Dendritic cell treated with granulocyte-macrophage colony-stimulating factor and Interleukin-4, amounts not matched to agents 40 ng/mL and 50 ng/mL, for 4 days (primary cell): ENCODE measurements around the gene COPB2.

Source experiments
- H3K27ac Mint-ChIP-seq: one replicate; pipeline ENCODE4 v1.8.0; 2022; ENCODE audit warnings: mild to moderate bottlenecking, mixed read lengths
- H3K27me3 Mint-ChIP-seq: one replicate; pipeline ENCODE4 v1.8.0; 2022; ENCODE audit warnings: mild to moderate bottlenecking, mixed read lengths
- H3K36me3 Mint-ChIP-seq: one replicate; pipeline ENCODE4 v1.8.0; 2022; ENCODE audit warnings: low read depth, mixed read lengths
- H3K4me1 Mint-ChIP-seq: one replicate; pipeline ENCODE4 v1.8.0; 2022; ENCODE audit warnings: low read depth, mixed read lengths
- H3K4me3 Mint-ChIP-seq: one replicate; pipeline ENCODE4 v1.8.0; 2022; ENCODE audit warnings: mild to moderate bottlenecking, moderate library complexity, mixed read lengths
- H3K9me3 Mint-ChIP-seq: one replicate; pipeline ENCODE4 v1.8.0; 2022; ENCODE audit warnings: mixed read lengths
- intact Hi-C: fragments of 100-400 bp; cut with micrococcal nuclease; formaldehyde crosslinking; loops from one replicate; pipeline ENCODE4 v1.15.0; 2022

COPB2 gene

GRCh38 chr3:139329364-139329850 is 60.0 kb downstream of the COPB2 start:
- H3K9me3 Mint-ChIP-seq: no peaks in the 10 kb centered on the region
- intact Hi-C loops: loop anchor here (1.0 to 2.0 kb wide), 3 partner anchors 217 to 393 kb away; no protein-coding TSS in a partner anchor
- H3K27ac Mint-ChIP-seq: no peak overlapping the region
- H3K4me3 Mint-ChIP-seq: peak overlapping the region; percentile 59
- H3K4me1 Mint-ChIP-seq: peaks cover 9% of the 10 kb centered on the region
- H3K27me3 Mint-ChIP-seq: peaks cover 25% of the 10 kb centered on the region
- H3K36me3 Mint-ChIP-seq: no peaks in the 10 kb centered on the region

- Mint-ChIP-seq H3K4me1 (peaks cover 9% of the 10 kb centered on the region), H3K27me3 (peaks cover 23% of the 10 kb centered on the region), H3K9me3 (no peaks in the 10 kb centered on the region), H3K27ac (no peak overlapping the region), H3K4me3 (no peak overlapping the region), H3K36me3 (no peaks in the 10 kb centered on the region)
- intact Hi-C loops: loop anchor here (2.0 kb wide), 1 partner anchor 216 kb away; no protein-coding TSS in a partner anchor
Measured at GRCh38 chr3:139328356-139328755, 61.1 kb downstream of the COPB2 start.

- H3K27ac Mint-ChIP-seq: no peak overlapping the region
- H3K4me3 Mint-ChIP-seq: no peak overlapping the region
- no peaks in the 10 kb centered on the region for H3K36me3 Mint-ChIP-seq
- intact Hi-C loops: loop anchor here (2.0 kb wide), 1 partner anchor 215 kb away; no protein-coding TSS in a partner anchor
- no peaks in the 10 kb centered on the region for H3K9me3 Mint-ChIP-seq
- peaks cover 20% of the 10 kb centered on the region for H3K27me3 Mint-ChIP-seq
- peaks cover 9% of the 10 kb centered on the region for H3K4me1 Mint-ChIP-seq
Measured at GRCh38 chr3:139327861-139328260, 61.6 kb downstream of the COPB2 start.

- no peak overlapping the region for H3K4me3 Mint-ChIP-seq
- no peaks in the 10 kb centered on the region for H3K9me3 Mint-ChIP-seq
- peaks cover 17% of the 10 kb centered on the region for H3K27me3 Mint-ChIP-seq
- H3K36me3 Mint-ChIP-seq: no peaks in the 10 kb centered on the region
- H3K27ac Mint-ChIP-seq: no peak overlapping the region
- peaks cover 9% of the 10 kb centered on the region for H3K4me1 Mint-ChIP-seq
- intact Hi-C loops: no loop called here
Measured at GRCh38 chr3:139327231-139327630, 62.2 kb downstream of the COPB2 start.

GRCh38 chr3:139326707-139327106 is 62.7 kb downstream of the COPB2 start:
- H3K4me3 Mint-ChIP-seq: no peak overlapping the region
- no peaks in the 10 kb centered on the region for H3K9me3 Mint-ChIP-seq
- H3K27me3 Mint-ChIP-seq: peaks cover 15% of the 10 kb centered on the region
- no peak overlapping the region for H3K27ac Mint-ChIP-seq
- peaks cover 9% of the 10 kb centered on the region for H3K4me1 Mint-ChIP-seq
- intact Hi-C loops: no loop called here
- no peaks in the 10 kb centered on the region for H3K36me3 Mint-ChIP-seq

GRCh38 chr3:139326131-139326530 is 63.3 kb downstream of the COPB2 start:
- H3K27me3 Mint-ChIP-seq: peaks cover 13% of the 10 kb centered on the region
- intact Hi-C loops: no loop called here
- no peak overlapping the region for H3K4me3 Mint-ChIP-seq
- H3K9me3 Mint-ChIP-seq: no peaks in the 10 kb centered on the region
- no peak overlapping the region for H3K27ac Mint-ChIP-seq
- no peaks in the 10 kb centered on the region for H3K36me3 Mint-ChIP-seq
- peaks cover 9% of the 10 kb centered on the region for H3K4me1 Mint-ChIP-seq

- Mint-ChIP-seq H3K4me3 (no peak overlapping the region), H3K27ac (no peak overlapping the region), H3K9me3 (no peaks in the 10 kb centered on the region), H3K27me3 (peaks cover 11% of the 10 kb centered on the region), H3K4me1 (peaks cover 9% of the 10 kb centered on the region), H3K36me3 (no peaks in the 10 kb centered on the region)
- intact Hi-C loops: no loop called here
Measured at GRCh38 chr3:139325551-139325950, 63.9 kb downstream of the COPB2 start.

- no peaks in the 10 kb centered on the region for H3K36me3 Mint-ChIP-seq
- intact Hi-C loops: no loop called here
- H3K27me3 Mint-ChIP-seq: peaks cover 8% of the 10 kb centered on the region
- H3K4me3 Mint-ChIP-seq: no peak overlapping the region
- no peaks in the 10 kb centered on the region for H3K9me3 Mint-ChIP-seq
- peaks cover 6% of the 10 kb centered on the region for H3K4me1 Mint-ChIP-seq
- no peak overlapping the region for H3K27ac Mint-ChIP-seq
Measured at GRCh38 chr3:139324456-139324855, 65.0 kb downstream of the COPB2 start.

- Mint-ChIP-seq H3K4me1 (no peaks in the 10 kb centered on the region), H3K36me3 (no peaks in the 10 kb centered on the region), H3K27ac (no peak overlapping the region), H3K9me3 (no peaks in the 10 kb centered on the region), H3K4me3 (no peak overlapping the region), H3K27me3 (peaks cover 6% of the 10 kb centered on the region)
- intact Hi-C loops: no loop called here
Measured at GRCh38 chr3:139323146-139323545, 66.3 kb downstream of the COPB2 start.

- intact Hi-C loops: no loop called here
- Mint-ChIP-seq H3K4me1 (no peaks in the 10 kb centered on the region), H3K27me3 (peaks cover 6% of the 10 kb centered on the region)
Measured at GRCh38 chr3:139322346-139322745, 67.1 kb downstream of the COPB2 start.

GRCh38 chr3:139320551-139321309 is 68.7 kb downstream of the COPB2 start:
- H3K4me1 Mint-ChIP-seq: no peaks in the 10 kb centered on the region
- H3K4me3 Mint-ChIP-seq: no peak overlapping the region
- H3K27ac Mint-ChIP-seq: no peak overlapping the region
- H3K9me3 Mint-ChIP-seq: no peaks in the 10 kb centered on the region
- no peaks in the 10 kb centered on the region for H3K36me3 Mint-ChIP-seq
- intact Hi-C loops: no loop called here
- H3K27me3 Mint-ChIP-seq: peaks cover 8% of the 10 kb centered on the region

More at GRCh38 chr3:139322346-139322745, 67.1 kb downstream of the COPB2 start:
- Mint-ChIP-seq H3K9me3 (no peaks in the 10 kb centered on the region), H3K36me3 (no peaks in the 10 kb centered on the region), H3K4me3 (no peak overlapping the region), H3K27ac (no peak overlapping the region)

- Mint-ChIP-seq H3K27ac (no peak overlapping the region), H3K9me3 (no peaks in the 10 kb centered on the region), H3K4me1 (no peaks in the 10 kb centered on the region), H3K36me3 (no peaks in the 10 kb centered on the region), H3K27me3 (peaks cover 8% of the 10 kb centered on the region), H3K4me3 (no peak overlapping the region)
- intact Hi-C loops: no loop called here
Measured at GRCh38 chr3:139319428-139320402, 69.7 kb downstream of the COPB2 start.

GRCh38 chr3:139318826-139319225 is 70.6 kb downstream of the COPB2 start:
- Mint-ChIP-seq H3K36me3 (no peaks in the 10 kb centered on the region), H3K4me3 (no peak overlapping the region), H3K27ac (no peak overlapping the region), H3K27me3 (peaks cover 10% of the 10 kb centered on the region), H3K9me3 (no peaks in the 10 kb centered on the region), H3K4me1 (no peaks in the 10 kb centered on the region)
- intact Hi-C loops: no loop called here

GRCh38 chr3:139318431-139318816 is 71.0 kb downstream of the COPB2 start:
- H3K4me3 Mint-ChIP-seq: no peak overlapping the region
- no peaks in the 10 kb centered on the region for H3K9me3 Mint-ChIP-seq
- H3K27me3 Mint-ChIP-seq: peaks cover 11% of the 10 kb centered on the region
- intact Hi-C loops: no loop called here
- H3K4me1 Mint-ChIP-seq: no peaks in the 10 kb centered on the region
- no peak overlapping the region for H3K27ac Mint-ChIP-seq
- H3K36me3 Mint-ChIP-seq: no peaks in the 10 kb centered on the region
